ENCODE data around the gene AKAP13.

Gene AKAP13

DNA sequence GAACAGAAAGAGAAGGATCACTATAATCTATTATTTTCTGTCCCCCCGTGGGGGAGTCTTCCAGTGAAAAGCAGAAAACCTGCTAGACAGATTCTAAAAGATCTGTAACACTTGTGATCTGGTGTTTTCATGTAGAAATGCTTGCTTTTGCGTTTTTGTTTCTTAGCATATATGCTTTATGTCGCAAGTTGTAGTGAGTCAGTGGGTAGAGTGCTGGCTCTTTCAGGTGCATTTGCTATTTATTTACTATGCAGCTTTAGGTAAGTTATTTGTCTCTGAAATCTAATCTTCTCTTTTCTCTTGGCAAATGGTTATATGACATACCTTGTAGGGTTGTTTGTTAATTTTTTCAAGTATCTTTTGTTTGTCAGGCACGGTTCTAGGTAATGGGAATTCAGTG lies 9.4 kb downstream of the AKAP13 start:
- no peak for DNase-seq

DNA sequence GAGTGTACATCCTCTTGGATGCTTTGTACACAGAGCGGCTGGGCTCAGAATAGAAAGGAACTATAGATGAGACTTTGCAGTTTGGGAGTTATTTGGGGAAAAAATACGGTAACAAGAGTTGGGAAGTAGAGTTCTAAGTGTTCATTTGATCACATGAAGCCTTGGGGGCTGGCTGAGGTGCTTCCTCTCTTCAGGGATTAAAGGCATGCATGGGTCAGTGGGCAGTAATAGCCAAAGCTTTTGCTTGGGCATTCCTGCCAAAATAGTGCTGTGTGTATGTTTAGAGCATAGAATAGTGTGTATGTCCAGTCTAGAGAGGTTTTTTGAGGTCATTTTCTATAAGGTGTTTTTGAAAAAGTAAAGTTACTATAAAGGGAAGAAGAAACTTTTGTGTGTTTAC lies 12.8 kb downstream of the AKAP13 start:
- DNase-seq: no peak

DNA sequence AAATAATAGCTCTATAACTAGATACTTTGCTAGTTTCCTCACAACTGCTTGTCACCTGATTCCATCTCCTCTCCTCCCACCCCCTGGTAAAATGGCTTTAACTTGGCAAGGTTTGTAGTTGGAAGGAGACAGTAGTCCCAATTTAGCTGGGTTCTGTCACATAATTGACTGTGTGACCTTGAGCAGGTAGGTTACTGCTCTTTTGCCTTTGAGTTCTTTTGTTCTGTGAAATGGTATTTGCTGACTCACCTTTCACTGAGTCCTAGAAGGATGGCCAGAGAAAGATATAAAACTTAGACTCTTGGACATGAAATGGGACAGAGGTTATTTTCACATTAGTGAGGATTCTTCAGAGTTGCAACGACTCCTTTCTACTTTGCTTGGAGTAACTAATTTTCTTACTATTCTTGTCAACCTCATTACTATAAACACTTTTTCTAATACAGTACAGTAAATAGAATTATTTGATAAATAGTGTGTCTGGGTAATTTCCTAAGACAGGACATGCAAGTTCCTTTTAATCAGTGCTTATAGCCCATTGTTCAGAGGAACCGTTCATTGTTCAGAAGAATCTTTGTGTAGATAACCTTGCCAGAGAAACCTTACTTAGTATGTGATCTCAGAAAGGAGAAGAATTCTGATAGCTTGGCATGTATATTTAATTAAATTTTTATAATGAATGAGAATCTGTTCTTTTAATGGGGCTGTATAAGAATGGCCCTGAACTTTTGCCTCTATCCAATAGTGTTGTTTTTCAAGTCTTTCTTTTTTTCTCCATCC lies 14.3 kb downstream of the AKAP13 start:
- no peak for DNase-seq

DNA sequence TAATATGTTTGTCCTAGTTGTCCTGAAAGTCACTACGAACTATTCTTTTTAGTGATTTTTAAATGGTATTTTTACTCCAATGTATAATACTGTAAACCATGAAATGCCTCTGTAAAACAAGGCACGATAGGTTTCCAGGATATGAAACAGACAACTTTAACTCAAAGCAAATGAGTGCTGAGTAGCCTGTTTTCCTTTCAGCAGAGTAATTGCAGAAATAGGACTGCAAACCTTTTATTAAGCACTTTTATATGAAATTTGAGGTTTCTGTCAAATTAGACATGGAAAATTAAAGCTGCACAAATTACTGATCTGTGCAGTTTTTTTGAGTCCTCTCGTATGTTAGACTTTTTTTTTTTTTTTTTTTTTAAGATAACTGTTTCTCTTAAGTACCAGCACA lies 16.2 kb downstream of the AKAP13 start:
- DNase-seq: no peak

DNA sequence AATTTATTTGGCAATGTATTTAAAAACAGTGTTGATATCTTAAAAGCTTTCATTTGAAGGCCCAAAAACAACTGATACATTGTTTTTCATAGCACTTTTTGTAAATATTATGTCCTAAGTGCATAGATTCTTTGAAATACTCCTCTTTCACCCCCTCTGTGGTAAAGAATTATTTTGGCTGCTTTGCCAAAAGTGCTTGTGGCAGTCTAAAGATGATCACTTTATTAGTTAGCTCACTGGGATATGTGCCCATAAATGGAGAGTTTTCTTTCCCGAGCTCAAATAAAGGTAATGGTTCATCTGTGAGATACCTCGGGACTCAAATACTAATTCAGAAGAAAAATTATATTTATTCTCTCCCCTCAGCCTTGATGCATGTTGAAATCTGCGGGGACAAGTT lies 16.7 kb downstream of the AKAP13 start:
- no peak for DNase-seq

DNA sequence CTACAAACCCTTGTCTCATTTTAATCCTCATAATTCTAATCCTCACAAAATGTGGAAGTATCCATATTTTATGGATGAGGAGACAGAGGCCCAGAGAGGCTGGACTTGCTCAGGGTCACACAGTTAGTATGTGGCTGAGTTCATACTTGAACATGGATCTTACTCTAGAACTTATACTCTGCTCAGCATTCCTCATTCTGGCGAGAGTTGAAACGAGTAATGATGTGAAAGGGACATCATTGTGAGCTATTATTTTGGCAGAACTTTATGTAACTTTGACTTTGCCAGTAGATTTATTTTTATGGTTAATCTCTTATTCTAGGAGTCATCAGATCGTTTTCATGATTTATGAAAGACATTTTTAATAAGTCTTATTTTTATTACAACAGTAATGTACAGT lies 17.5 kb downstream of the AKAP13 start:
- DNase-seq: no peak

DNA sequence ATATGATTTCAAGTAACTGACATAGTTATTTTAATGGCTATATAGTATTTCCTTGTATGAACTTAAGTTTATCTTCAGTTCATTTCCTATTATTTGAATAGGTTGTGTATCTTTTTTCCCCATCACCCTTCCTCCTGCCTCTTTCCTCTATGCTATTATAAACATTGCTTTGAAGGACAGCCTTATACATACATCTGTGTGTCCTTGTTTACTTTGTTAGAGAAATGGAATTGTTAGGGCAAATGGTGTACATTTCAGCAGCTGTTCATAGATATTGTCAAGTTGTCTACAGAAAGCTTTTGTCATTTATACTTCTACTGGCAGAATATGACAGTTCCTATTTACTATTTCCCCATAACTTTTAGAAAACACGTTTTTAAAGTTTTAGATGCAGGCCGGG lies 18.4 kb downstream of the AKAP13 start:
- no peak for DNase-seq

DNA sequence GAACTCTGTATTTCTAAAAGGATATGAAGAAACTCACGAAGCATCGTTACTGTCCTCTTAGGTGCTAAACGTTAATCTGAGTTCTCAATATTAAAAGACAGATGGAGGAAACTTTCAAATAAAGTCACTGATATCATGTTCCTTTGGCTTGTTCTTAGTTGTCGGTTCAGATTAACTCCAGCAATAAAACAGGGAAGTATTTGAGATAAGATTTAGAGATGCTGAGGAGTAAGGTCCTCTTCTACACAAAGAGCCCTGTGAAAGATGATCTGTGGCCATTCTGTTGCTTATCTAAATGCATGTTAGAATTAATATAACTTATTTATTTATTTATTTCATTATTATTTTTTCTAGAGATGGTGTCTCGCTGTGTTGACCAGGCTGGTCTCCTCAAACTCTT lies 19.2 kb downstream of the AKAP13 start:
- no peak for DNase-seq

DNA sequence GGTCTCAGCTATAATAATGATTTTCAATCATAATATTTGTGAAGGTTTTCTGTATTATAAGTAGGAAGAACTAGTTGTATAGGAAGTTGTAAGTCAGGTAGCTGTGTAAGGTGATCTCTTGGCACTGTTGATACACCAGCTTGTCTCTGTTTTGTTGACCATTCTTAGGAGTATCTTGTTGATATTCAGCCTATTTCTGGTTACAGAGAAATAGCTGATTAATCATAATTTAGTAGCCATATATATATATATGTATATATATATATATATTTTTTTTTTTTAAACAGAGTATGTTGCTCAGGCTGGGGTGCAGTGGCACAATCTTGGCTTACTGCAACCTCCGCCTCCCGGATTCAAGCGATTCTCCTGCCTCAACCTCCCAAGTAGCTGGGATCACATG lies 20.2 kb downstream of the AKAP13 start:
- no peak for DNase-seq

DNA sequence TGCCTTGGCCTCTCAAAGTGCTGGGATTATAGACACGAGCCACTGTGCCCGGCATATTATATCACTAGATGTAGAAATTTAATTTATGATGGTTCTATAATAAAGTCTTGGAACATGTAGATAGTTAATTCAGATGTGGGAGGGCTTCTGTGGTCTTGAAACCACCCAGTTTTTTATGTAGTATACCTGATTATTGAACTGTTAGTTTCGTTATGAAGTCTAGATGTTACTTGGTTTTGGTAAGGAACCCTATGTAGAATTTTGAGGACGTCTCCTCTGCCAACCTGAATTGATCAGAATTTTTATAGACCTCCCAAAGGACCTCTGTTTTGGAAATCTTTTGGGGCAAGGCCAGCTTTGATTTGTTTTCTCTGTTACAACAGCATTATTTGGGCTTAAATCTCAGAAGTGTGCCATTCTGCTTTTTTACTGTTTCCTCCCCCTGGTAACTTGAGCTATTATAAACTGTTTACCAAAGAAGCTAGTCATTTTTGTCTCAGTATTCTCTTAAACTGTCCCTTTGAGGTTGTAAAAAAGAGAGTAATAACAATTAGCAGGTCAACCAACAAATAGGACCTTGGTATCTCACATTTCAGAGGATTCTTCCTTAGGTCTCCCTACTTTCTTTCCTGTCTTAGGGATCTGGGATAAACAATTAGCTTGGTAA lies 20.8 kb downstream of the AKAP13 start:
- DNase-seq: no peak

DNA sequence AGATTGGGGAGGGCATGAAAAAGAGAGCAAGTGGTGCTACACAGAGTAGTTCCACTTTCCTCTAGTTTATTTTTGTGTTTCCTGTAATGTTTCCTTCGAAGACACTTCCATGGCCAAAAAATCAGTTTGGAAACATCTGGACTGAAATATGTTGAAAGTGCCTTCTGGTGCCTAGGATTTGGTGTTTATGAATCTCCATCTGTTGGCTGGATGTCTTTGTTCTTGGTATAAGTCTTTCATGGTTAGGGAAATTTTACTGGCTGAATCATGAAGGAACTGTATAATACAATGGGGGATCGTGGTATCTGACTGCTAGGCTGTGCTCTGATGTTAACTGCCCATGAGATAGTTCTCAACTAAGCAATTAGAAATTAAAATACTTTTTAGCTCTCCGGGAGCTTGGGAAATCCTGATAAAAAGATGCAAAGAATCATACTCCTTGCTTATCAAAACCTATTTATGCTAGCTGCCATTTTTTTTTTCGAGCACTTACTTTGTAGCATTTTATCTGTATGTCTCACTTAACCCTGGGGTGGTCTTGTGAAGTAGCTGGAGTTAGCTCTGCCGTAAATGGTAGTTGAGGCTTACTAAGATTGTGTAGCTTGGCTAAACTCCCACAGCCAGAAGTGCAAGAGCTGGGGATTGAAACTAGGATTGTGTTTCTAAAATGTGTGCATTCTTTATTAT lies 21.9 kb downstream of the AKAP13 start:
- DNase-seq: no peak

DNA sequence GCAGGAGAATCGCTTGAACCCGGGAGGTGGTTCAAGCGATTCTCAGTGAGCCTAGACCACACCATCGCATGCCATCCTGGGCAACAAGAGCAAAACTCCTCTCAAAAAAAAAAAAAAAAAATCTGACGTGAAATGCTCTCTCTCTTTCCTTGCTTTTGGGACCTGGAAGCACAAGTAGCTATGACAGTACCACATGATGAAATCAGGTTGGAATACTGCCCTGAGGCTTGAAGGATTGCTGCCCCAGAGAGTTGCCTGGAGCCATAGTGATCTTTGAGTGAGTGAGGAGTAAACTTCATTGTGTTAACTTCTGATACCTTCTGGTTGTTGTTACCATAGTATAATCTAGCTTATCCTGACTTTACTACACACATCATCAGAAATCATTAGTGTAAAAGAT lies 23.3 kb downstream of the AKAP13 start:
- no peak for DNase-seq

DNA sequence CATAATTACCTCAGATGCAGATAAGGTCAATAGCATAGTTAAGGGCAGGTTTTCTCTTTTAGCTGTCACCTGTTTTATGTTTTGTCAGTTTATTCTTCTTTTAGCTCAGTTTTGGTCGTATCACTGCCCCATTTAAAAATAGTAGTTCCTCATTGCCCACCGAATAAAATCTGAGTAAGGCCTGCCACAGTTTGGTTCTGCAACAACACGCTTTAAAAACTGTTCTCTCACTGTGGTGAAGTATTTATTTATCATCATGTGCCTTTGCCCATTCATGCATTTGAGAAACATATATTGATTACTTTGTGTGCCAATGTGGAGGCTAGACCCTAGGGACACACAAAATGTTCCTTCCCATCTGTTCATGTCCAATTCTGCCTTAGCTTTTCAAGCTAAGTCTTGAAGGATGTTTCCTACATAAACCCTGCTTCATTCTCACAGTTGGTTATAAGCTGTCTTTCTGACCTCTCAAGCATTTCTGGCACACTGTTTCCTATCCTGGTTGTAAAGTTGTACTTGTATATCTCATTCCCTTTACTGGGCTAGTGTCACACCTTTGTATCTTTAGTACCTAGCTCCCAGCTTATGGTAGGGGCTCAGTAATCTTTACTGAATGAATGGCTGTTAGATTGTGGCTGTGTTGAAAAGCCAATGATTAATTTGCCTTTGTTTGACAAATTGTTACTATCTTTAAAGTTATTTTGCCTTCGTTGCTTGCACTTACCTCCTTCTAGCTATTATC lies 23.9 kb downstream of the AKAP13 start:
- DNase-seq: no peak

DNA sequence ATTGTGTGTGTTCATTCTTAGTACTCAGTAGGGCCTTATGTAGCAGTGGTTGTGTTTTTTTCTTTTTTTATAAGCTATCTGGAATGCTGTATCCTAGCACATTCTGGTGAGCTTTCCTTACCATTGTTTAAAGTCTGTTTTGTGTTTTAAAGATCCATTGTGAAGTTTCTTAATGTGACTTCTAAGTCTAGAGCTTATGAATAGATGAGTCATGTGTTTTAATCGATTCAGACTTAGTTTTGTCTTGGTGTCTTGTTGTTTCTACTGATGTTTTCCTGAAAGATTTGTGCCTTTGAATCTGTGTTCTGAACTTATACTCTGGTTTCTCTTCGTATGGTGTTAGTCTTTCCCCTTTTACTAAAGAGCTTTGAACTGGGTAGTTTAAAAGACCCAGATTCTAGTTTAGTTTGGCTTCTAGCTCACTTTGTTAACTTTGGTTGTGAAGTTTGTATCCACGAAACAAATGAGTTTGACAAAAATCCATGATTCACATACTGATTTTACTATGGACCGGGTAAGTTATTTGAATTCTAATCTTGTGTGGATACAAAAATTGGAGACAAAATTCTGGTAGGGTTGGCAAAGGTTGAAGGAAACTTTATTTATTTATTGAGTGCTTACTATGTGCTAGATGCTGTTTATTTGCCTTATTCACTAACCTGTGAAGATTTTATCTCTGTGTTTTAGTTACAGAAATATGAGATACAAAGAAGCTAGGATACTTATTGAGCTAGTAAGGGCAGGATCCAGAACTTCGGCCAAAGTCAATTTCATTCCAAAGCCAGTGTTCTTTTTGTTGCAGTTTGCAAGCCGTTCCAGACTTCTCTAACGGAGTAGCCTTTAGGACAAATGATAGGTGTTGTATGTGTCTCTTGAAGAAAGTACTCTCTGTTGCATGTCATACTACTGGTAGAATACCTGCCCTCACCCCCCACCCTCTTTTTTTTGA lies 24.8 kb downstream of the AKAP13 start:
- DNase-seq: no peak

DNA sequence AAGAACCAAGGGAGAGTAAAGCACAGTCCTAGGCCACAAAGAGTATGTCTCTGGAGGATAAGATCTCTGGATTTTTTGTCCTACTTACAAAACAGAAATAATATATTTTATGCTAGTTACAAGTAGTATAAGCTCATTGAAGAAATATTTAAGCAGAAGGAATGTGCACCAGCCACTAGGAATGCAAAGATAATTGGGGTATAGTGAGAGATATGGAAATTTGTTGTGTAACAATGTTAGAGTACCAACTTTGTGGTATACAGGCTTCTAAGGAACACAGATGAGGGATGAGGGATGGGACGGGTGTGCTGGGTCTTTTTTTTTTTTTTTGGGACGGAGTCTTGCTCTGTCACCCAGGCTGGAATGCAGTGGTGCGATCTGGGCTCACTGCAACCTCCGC lies 26.5 kb downstream of the AKAP13 start:
- DNase-seq: no peak

DNA sequence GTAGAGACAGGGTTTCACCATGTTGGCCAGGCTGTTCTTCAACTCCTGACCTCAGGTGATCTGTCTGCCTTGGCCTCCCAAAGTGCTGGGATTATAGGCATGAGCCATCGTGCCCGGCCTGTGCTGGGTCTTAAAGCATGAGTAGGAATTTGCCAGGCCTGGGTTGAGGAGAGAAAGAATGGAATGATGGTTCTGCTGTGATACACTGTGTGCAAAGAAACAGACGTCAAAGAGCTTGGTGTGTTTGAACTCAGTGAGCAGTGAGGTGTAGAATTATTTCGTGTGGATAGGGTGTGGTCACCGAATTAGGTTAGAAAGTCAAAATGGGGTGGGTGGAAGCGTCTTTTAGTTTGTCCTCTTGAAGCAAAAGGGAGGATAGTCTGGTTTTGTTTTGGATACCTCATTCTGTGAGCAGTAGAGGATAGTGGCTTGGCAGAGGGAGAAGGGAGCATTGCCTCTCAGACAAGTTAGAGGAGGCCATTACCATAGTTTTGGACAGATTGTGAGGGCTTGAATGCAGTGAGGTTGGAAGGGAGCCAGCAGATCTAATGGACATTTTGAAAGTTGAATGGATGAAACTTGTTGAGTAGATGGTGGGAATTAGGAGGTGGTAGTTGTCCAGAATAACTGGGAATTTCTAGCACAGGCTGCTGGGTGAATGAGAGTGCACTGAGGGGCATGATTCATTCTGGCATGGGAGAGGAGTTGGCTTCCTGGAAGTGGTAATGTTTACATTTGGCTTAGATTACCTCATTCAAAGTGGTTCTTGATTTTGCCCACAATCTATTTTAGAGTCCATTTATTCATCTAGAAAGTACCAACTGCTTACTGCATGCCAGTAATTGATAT lies 27.2 kb downstream of the AKAP13 start:
- DNase-seq: no peak

DNA sequence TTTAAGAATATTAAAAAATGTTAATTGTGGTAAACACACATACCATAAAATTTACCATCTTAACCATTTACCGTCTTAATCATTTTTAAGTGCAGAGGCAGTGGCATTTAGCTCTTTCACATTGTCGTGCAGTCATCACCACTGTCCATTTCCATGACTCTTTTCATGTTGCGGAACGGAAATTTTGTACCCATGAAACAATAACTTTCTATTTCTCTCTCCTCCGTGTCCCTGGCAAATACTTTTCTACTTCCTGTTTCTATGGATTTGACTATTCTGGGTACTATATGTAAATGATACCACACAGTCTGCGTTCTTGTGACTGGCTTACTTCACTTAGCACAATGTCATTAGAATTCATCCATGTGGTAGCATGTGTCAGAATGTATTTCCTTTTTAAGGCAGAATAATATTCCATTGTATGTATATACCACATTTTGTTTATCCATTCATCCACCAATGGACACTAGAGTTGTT lies 27.9 kb downstream of the AKAP13 start:
- DNase-seq: no peak

DNA sequence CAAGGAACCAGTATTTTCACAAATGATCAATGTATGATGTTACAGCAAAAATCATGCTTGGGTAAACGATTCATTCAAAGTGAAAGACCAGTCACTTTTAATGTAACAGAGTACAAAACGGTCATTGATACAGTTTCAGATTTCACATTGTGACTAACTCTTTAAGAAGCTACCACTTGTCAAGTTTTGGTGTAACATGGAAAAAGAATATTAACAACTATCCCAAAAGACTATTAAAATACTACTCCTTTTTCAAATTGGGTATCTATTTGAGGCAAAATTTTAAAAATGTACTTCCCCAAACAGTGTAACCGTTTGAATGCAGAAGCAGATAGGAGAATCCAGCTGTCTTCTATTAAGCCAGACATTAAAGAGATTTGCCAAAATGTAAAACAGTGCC lies 31.7 kb downstream of the AKAP13 start:
- DNase-seq: no peak

DNA sequence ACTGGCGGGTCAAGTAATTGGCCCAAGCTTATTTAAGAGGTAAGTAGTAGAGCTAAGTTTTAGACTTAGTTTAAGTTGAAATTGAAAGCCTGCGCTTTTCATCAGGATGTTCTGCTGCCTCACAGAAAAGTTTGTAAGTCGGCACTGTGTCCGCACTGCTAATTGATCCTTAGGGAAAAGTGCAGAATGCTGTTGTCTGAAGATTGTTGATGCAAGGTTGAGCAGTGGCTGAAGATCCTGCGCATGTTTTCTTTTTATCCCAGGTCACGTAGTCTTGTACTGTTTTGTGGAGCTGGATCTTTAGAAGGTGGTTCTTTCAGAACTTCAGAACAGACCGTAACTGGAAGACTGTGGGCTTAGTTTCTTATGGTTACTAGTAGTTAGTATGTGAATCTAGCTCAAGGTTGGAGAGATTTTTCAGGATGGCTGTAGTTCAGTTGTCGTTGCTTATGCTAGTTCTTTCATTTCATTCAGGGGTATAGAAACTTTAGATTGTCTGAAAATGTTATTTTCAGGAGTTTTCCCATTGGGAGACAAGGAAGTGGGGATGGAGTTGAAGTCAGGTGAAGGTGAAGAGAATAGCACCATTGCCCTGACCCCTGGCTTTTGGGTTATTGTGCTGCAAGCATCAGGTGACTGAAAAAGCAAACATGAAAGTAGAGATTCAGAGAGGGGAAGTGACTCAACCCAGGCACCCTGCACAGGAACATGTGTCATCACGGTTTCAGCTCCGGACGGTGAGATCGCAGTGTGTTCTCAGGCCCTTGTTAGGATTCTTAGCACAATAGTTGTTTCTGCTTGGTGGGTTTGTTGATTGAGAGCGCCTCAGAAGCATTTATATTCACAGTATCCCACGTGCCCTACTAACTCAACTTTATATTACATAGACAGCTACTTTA lies 32.8 kb downstream of the AKAP13 start:
- peak; percentile 42 for DNase-seq

DNA sequence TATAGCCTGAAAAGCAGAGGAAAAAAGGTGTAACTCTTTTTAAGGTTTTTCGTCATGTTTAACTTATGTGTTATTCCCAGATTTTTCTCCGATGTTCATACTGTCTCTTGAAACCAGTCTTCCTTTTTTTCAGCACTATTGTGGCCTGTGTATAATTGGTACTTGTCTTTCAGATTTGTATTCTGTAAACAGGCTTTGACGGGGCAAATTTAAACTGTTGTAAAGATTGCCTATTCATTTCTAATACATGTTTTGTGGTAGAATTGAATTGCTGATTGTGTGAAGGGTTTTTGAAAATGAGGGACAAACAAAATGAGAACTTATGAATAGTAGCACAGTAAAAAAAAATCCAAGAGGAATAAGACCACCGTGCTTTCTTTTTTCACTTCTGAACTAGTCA lies 33.6 kb downstream of the AKAP13 start:
- no peak for DNase-seq

Measured in 8988T (cell line).